Keratinocyte (primary cell): Measurements from ENCODE around the gene FRMPD2.

ENCODE experiments used
- CTCF ChIP-seq, 3 experiments: IDR thresholded peaks in 1 of 3; conservative IDR thresholded peaks in 1 of 3; optimal IDR thresholded peaks in 1 of 3; 2 replicates in 2 of 3; 3 replicates in 1 of 3; pipeline versions ENCODE3 to v1.5.1; 2011; ENCODE audit warnings: low read length in 3 of 3, mild to moderate bottlenecking in 3 of 3, moderate library complexity in 2 of 3, control low read depth in 1 of 3, inconsistent platforms in 1 of 3; ENCODE audit not compliant: insufficient read depth in 2 of 3; ENCODE audit errors: extremely low read depth in 1 of 3
- EZH2 ChIP-seq: IDR thresholded peaks from one replicate; pipeline ENCODE4 v1.6.1; 2012; ENCODE audit warnings: inconsistent platforms, mild to moderate bottlenecking, low read length, moderate library complexity

- TF ChIP-seq EZH2 = no peak
- no peak for TF ChIP-seq CTCF (optimal IDR thresholded peaks at IDR 0.05 in 1 of 3, IDR thresholded peaks at IDR 0.05 in 1 of 3, conservative IDR thresholded peaks at IDR 0.05 in 1 of 3; ENCODE audit: extremely low read depth in 1 of 3, insufficient read depth in 2 of 3, low read length in 3 of 3)
Observed at GRCh38 chr10:48302515-48303476, 28.3 kb upstream of the FRMPD2 start.
